Panc1 (cell line): ENCODE data around the gene KLK14.

Experiments used
- POLR2AphosphoS5 ChIP-seq: IDR thresholded peaks from 2 replicates; pipeline ENCODE4 v1.6.1; 2012; ENCODE audit warnings: mild to moderate bottlenecking, low read depth, low read length, moderate library complexity
- SIN3A ChIP-seq: IDR thresholded peaks from 2 replicates; pipeline ENCODE4 v1.6.1; 2012; ENCODE audit warnings: low read depth, mild to moderate bottlenecking, low read length, moderate library complexity, borderline replicate concordance; ENCODE audit not compliant: insufficient read depth
- TCF7L2 ChIP-seq: IDR thresholded peaks from 2 replicates; pipeline ENCODE4 v1.6.1; 2011; ENCODE audit warnings: mild to moderate bottlenecking, low read depth, low read length, inconsistent platforms
- TF ChIP-seq, protein P1 (sequence below): fragments of 450-650 bp; IDR thresholded peaks from 2 replicates; pipeline ENCODE4 v1.5.1; 2017; ENCODE audit warnings: mild to moderate bottlenecking
- TF ChIP-seq, protein P2 (sequence below), 2 experiments: IDR thresholded peaks; 2 replicates each; pipeline ENCODE4 v1.6.1; 2011 to 2012; ENCODE audit warnings: low read depth in 2 of 2, control low read depth in 1 of 2, low read length in 1 of 2, mild to moderate bottlenecking in 1 of 2, moderate library complexity in 1 of 2; ENCODE audit not compliant: insufficient read depth in 1 of 2

DNA sequence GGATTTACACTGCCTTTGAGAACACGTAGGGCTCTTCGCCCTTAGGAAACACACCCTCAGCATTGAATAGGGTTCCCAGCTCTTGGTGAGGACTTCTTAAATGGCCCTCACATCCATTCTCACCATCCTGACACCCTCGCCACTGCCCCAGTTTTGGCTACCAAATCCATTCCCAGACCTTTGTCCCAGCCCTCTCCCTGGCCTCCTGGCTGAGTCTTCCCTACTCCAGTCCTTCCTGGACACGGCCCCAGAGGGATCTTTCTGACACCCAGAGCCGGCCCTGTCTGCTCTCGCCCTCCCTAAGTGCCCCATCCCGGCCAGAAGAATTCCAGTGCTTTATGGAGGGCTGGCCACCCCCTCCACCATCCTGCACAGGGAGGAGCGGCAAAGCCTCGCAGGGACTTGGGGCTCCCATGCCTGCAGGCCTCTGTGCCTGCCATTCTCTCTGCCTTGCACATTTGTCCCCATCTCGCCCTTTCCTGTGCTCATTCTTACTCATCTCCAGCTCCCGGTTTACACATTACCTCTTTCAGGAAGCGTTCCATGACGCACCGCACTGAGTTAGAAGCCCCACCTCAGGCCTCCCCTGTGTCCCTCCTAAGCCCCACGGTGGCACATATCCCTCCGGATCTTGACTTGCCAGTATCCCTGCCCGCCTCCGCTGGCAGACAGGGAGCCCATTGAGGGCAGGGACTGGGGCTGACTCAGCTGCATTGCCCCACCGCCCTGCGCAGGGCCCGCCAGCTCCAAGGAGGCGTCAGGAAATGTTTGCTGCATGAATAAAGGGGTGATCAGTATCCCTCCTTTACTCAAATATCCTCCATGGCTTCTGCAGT lies 11.0 kb upstream of the KLK14 start:
- TF ChIP-seq POLR2AphosphoS5, result no peak
- TF ChIP-seq, protein P1, sequence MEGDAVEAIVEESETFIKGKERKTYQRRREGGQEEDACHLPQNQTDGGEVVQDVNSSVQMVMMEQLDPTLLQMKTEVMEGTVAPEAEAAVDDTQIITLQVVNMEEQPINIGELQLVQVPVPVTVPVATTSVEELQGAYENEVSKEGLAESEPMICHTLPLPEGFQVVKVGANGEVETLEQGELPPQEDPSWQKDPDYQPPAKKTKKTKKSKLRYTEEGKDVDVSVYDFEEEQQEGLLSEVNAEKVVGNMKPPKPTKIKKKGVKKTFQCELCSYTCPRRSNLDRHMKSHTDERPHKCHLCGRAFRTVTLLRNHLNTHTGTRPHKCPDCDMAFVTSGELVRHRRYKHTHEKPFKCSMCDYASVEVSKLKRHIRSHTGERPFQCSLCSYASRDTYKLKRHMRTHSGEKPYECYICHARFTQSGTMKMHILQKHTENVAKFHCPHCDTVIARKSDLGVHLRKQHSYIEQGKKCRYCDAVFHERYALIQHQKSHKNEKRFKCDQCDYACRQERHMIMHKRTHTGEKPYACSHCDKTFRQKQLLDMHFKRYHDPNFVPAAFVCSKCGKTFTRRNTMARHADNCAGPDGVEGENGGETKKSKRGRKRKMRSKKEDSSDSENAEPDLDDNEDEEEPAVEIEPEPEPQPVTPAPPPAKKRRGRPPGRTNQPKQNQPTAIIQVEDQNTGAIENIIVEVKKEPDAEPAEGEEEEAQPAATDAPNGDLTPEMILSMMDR, result no peak
- TF ChIP-seq SIN3A, result no peak
- TF ChIP-seq, protein P2, sequence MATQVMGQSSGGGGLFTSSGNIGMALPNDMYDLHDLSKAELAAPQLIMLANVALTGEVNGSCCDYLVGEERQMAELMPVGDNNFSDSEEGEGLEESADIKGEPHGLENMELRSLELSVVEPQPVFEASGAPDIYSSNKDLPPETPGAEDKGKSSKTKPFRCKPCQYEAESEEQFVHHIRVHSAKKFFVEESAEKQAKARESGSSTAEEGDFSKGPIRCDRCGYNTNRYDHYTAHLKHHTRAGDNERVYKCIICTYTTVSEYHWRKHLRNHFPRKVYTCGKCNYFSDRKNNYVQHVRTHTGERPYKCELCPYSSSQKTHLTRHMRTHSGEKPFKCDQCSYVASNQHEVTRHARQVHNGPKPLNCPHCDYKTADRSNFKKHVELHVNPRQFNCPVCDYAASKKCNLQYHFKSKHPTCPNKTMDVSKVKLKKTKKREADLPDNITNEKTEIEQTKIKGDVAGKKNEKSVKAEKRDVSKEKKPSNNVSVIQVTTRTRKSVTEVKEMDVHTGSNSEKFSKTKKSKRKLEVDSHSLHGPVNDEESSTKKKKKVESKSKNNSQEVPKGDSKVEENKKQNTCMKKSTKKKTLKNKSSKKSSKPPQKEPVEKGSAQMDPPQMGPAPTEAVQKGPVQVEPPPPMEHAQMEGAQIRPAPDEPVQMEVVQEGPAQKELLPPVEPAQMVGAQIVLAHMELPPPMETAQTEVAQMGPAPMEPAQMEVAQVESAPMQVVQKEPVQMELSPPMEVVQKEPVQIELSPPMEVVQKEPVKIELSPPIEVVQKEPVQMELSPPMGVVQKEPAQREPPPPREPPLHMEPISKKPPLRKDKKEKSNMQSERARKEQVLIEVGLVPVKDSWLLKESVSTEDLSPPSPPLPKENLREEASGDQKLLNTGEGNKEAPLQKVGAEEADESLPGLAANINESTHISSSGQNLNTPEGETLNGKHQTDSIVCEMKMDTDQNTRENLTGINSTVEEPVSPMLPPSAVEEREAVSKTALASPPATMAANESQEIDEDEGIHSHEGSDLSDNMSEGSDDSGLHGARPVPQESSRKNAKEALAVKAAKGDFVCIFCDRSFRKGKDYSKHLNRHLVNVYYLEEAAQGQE (IDR thresholded peaks at IDR 0.05; ENCODE audit: insufficient read depth in 1 of 2, low read depth in 2 of 2, low read length in 1 of 2), result no peak
- no peak for TF ChIP-seq TCF7L2
